Myocyte (in vitro differentiated cells): ENCODE results near the gene ANKRD16. TPM values are rescaled to one million over a fixed set of nuclear protein-coding genes. Genes with fewer than 3 reads are reported as not detected.
"Not testable (repeated sequence)": the region's sequence is repeated elsewhere in the genome, so short reads cannot be mapped to it uniquely, and the experiment has no call there.

ENCODE experiments used
- DNase-seq: peaks from one replicate; pipeline ENCODE4 v3.0.0-alpha.2; 2012; ENCODE audit warnings: low read depth
- total RNA-seq: library from RNA; depleted of rRNA; stranded (reverse); fragments of >200 nt; gene quantifications from 2 replicates; pipeline ENCODE4 v1.2.3, GENCODE V29; 2014

Gene ANKRD16
- total RNA-seq, 1 donor from 2014 or later, result 10.2 TPM

- DNase-seq, result peak; percentile 37
Observed at GRCh38 chr10:5840314-5841307, 49.1 kb downstream of the ANKRD16 start.

- DNase-seq, result not testable (repeated sequence)
Observed at GRCh38 chr10:5836181-5836580, 53.5 kb downstream of the ANKRD16 start.

GRCh38 chr10:5835446-5836095, 54.1 kb downstream of the ANKRD16 start:
- DNase-seq, result no peak

GRCh38 chr10:5833814-5834213, 55.9 kb downstream of the ANKRD16 start:
- no peak for DNase-seq

GRCh38 chr10:5832946-5833345, 56.7 kb downstream of the ANKRD16 start:
- DNase-seq, result no peak

GRCh38 chr10:5831446-5831782, 58.3 kb downstream of the ANKRD16 start:
- DNase-seq, result no peak

GRCh38 chr10:5830629-5831445, 58.9 kb downstream of the ANKRD16 start:
- DNase-seq, result no peak

GRCh38 chr10:5829267-5829666, 60.4 kb downstream of the ANKRD16 start:
- DNase-seq, result no peak

GRCh38 chr10:5828725-5829124, 61.0 kb downstream of the ANKRD16 start:
- DNase-seq, result no peak

- no peak for DNase-seq
Observed at GRCh38 chr10:5827841-5828240, 61.9 kb downstream of the ANKRD16 start.

GRCh38 chr10:5826511-5826910, 63.2 kb downstream of the ANKRD16 start:
- DNase-seq, result not testable (repeated sequence)

GRCh38 chr10:5818894-5819293, 70.8 kb downstream of the ANKRD16 start:
- peak; percentile 73 for DNase-seq

GRCh38 chr10:5818048-5818331, 71.7 kb downstream of the ANKRD16 start:
- DNase-seq, result no peak

- DNase-seq, result no peak
Observed at GRCh38 chr10:5817322-5818047, 72.2 kb downstream of the ANKRD16 start.

- no peak for DNase-seq
Observed at GRCh38 chr10:5816170-5816569, 73.5 kb downstream of the ANKRD16 start.

GRCh38 chr10:5814110-5815107, 75.3 kb downstream of the ANKRD16 start:
- DNase-seq, result no peak

GRCh38 chr10:5813341-5814109, 76.2 kb downstream of the ANKRD16 start, which contains the start of gene GDI2:
Gene GDI2, minus strand, starts transcription at chr10:5813434. Its CDS starts 176 bp downstream, at chr10:5813258.
- peak; percentile 99 for DNase-seq

- DNase-seq, result no peak
Observed at GRCh38 chr10:5813091-5813340, 76.7 kb downstream of the ANKRD16 start.
